SK-N-SH treated with all-trans-retinoic acid at 6 μM for 48 hours (cell line): ENCODE measurements around the gene ZNF334.

ENCODE experiments used
- ATAC-seq: fragments of 200-7000 bp; cut with Tn5 transposase; 3 replicates; pipeline ENCODE4 v1.9.1; 2020; ENCODE audit warnings: mild to moderate bottlenecking, moderate library complexity
- ARNTL ChIP-seq: fragments of 450-650 bp; formaldehyde crosslinking; IDR thresholded peaks from 2 replicates; pipeline ENCODE4 v1.5.0; 2020; ENCODE audit warnings: low read depth, mild to moderate bottlenecking, moderate library complexity, borderline replicate concordance
- CSDC2 ChIP-seq: fragments of 250-450 bp; sonication (Bioruptor Pico); IDR thresholded peaks from 2 replicates; pipeline ENCODE4 v1.5.0; 2020; ENCODE audit warnings: mild to moderate bottlenecking, moderate library complexity
- ESRRG ChIP-seq: fragments of 250-450 bp; sonication (Bioruptor Pico); IDR thresholded peaks from 2 replicates; pipeline ENCODE4 v1.6.1; 2021; ENCODE audit warnings: mild to moderate bottlenecking
- GLIS3 ChIP-seq: fragments of 250-450 bp; sonication (Bioruptor Pico); IDR thresholded peaks from 2 replicates; pipeline ENCODE4 v1.5.0; 2020; ENCODE audit warnings: mild to moderate bottlenecking, moderate library complexity
- ISL1 ChIP-seq: fragments of 250-450 bp; sonication (Bioruptor Pico); IDR thresholded peaks from 2 replicates; pipeline ENCODE4 v2.1.2; 2022; ENCODE audit warnings: mild to moderate bottlenecking, moderate library complexity
- RARB ChIP-seq: fragments of 250-450 bp; sonication (Bioruptor Pico); IDR thresholded peaks from 2 replicates; pipeline ENCODE4 v1.8.0; 2021; ENCODE audit warnings: mild to moderate bottlenecking, moderate library complexity
- SNAI2 ChIP-seq: fragments of 250-450 bp; sonication (Bioruptor Pico); IDR thresholded peaks from 2 replicates; pipeline ENCODE4 v1.5.0; 2020; ENCODE audit warnings: mild to moderate bottlenecking, moderate library complexity
- TCF4 ChIP-seq: fragments of 250-450 bp; sonication (Bioruptor Pico); IDR thresholded peaks from 2 replicates; pipeline ENCODE4 v1.8.0; 2021; ENCODE audit warnings: mild to moderate bottlenecking, moderate library complexity, borderline replicate concordance
- TOX ChIP-seq: fragments of 250-450 bp; sonication (Bioruptor Pico); IDR thresholded peaks from 2 replicates; pipeline ENCODE4 v1.8.0; 2021; ENCODE audit warnings: mild to moderate bottlenecking, moderate library complexity, borderline replicate concordance
- ZC3H10 ChIP-seq: fragments of 250-450 bp; sonication (Bioruptor Pico); IDR thresholded peaks from 2 replicates; pipeline ENCODE4 v1.5.1; 2021; ENCODE audit warnings: mild to moderate bottlenecking, moderate library complexity
- ZFP3 ChIP-seq: fragments of 250-450 bp; sonication (Bioruptor Pico); IDR thresholded peaks from 2 replicates; pipeline ENCODE4 v1.5.0; 2020; ENCODE audit warnings: mild to moderate bottlenecking, moderate library complexity
- ZFP30 ChIP-seq: fragments of 450-650 bp; formaldehyde crosslinking; IDR thresholded peaks from 2 replicates; pipeline ENCODE4 v1.5.0; 2022; ENCODE audit warnings: mild to moderate bottlenecking, moderate library complexity
- ZNF565 ChIP-seq: fragments of 450-650 bp; formaldehyde crosslinking; conservative IDR thresholded peaks from 2 replicates; pipeline ENCODE4 v1.5.0; 2020; ENCODE audit warnings: low read depth, mild to moderate bottlenecking, moderate library complexity
- ZNF70 ChIP-seq: fragments of 450-650 bp; formaldehyde crosslinking; IDR thresholded peaks from 2 replicates; pipeline ENCODE4 v1.5.0; 2020; ENCODE audit warnings: mild to moderate bottlenecking, moderate library complexity
- ZNF8 ChIP-seq: fragments of 450-650 bp; formaldehyde crosslinking; IDR thresholded peaks from 2 replicates; pipeline ENCODE4 v1.5.0; 2020; ENCODE audit warnings: mild to moderate bottlenecking, moderate library complexity
- TF ChIP-seq, protein P1 (sequence below): fragments of 250-450 bp; sonication (Bioruptor Pico); IDR thresholded peaks from 2 replicates; pipeline ENCODE4 v1.5.0; 2020; ENCODE audit warnings: mild to moderate bottlenecking, moderate library complexity
- TF ChIP-seq, protein P2 (sequence below): fragments of 250-450 bp; sonication (Bioruptor Pico); IDR thresholded peaks from 2 replicates; pipeline ENCODE4 v1.5.1; 2020; ENCODE audit warnings: low read depth, mild to moderate bottlenecking, moderate library complexity
- TF ChIP-seq, protein P3 (sequence below): fragments of 250-450 bp; sonication (Bioruptor Pico); IDR thresholded peaks from 2 replicates; pipeline ENCODE4 v1.5.1; 2021; ENCODE audit warnings: mild to moderate bottlenecking, moderate library complexity
- TF ChIP-seq, protein P4 (sequence below): fragments of 250-450 bp; sonication (Bioruptor Pico); IDR thresholded peaks from 2 replicates; pipeline ENCODE4 v1.8.0; 2020; ENCODE audit warnings: mild to moderate bottlenecking, moderate library complexity, borderline replicate concordance
- TF ChIP-seq, protein P5 (sequence below): fragments of 250-450 bp; sonication (Bioruptor Pico); IDR thresholded peaks from 2 replicates; pipeline ENCODE4 v1.8.0; 2021; ENCODE audit warnings: low read depth, mild to moderate bottlenecking, moderate library complexity, borderline replicate concordance

ZNF334 gene

DNA sequence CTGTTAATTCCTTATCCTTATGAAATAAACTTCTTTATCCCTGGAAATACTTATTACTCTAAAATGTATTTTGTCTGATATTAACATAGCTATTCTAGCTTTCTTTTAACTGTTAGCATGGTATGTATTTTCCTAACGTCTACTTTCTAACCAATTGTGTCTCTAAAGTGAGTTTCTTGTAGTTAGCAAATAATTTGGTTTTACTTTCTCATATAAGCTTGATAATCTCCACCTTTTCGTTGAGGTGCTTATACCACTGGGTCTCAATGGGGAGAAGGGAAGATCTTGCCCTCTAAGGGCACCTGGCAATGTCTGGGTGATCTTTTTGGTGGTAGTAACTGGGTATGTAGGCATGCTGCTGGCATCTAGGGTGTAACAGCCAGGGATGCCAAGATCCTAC is 25.7 kb downstream of the ZNF334 start:
- TF ChIP-seq, protein P1, sequence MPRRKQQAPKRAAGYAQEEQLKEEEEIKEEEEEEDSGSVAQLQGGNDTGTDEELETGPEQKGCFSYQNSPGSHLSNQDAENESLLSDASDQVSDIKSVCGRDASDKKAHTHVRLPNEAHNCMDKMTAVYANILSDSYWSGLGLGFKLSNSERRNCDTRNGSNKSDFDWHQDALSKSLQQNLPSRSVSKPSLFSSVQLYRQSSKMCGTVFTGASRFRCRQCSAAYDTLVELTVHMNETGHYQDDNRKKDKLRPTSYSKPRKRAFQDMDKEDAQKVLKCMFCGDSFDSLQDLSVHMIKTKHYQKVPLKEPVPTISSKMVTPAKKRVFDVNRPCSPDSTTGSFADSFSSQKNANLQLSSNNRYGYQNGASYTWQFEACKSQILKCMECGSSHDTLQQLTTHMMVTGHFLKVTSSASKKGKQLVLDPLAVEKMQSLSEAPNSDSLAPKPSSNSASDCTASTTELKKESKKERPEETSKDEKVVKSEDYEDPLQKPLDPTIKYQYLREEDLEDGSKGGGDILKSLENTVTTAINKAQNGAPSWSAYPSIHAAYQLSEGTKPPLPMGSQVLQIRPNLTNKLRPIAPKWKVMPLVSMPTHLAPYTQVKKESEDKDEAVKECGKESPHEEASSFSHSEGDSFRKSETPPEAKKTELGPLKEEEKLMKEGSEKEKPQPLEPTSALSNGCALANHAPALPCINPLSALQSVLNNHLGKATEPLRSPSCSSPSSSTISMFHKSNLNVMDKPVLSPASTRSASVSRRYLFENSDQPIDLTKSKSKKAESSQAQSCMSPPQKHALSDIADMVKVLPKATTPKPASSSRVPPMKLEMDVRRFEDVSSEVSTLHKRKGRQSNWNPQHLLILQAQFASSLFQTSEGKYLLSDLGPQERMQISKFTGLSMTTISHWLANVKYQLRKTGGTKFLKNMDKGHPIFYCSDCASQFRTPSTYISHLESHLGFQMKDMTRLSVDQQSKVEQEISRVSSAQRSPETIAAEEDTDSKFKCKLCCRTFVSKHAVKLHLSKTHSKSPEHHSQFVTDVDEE (CRISPR knock-in tag) = no peak
- TF ChIP-seq, protein P2, sequence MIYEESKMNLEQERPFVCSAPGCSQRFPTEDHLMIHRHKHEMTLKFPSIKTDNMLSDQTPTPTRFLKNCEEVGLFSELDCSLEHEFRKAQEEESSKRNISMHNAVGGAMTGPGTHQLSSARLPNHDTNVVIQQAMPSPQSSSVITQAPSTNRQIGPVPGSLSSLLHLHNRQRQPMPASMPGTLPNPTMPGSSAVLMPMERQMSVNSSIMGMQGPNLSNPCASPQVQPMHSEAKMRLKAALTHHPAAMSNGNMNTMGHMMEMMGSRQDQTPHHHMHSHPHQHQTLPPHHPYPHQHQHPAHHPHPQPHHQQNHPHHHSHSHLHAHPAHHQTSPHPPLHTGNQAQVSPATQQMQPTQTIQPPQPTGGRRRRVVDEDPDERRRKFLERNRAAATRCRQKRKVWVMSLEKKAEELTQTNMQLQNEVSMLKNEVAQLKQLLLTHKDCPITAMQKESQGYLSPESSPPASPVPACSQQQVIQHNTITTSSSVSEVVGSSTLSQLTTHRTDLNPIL = no peak
- TF ChIP-seq ESRRG (no peak), TCF4 (no peak), ZFP30 (CRISPR knock-in tag) (no peak), ZNF70 (CRISPR knock-in tag) (no peak), TOX (no peak), SNAI2 (no peak), ISL1 (CRISPR knock-in tag) (no peak), ARNTL (CRISPR knock-in tag) (no peak), ZFP3 (CRISPR knock-in tag) (no peak), RARB (no peak), CSDC2 (CRISPR knock-in tag) (no peak)
- TF ChIP-seq, protein P3, sequence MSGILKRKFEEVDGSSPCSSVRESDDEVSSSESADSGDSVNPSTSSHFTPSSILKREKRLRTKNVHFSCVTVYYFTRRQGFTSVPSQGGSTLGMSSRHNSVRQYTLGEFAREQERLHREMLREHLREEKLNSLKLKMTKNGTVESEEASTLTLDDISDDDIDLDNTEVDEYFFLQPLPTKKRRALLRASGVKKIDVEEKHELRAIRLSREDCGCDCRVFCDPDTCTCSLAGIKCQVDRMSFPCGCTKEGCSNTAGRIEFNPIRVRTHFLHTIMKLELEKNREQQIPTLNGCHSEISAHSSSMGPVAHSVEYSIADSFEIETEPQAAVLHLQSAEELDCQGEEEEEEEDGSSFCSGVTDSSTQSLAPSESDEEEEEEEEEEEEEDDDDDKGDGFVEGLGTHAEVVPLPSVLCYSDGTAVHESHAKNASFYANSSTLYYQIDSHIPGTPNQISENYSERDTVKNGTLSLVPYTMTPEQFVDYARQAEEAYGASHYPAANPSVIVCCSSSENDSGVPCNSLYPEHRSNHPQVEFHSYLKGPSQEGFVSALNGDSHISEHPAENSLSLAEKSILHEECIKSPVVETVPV (CRISPR knock-in tag) = no peak
- TF ChIP-seq, protein P4, sequence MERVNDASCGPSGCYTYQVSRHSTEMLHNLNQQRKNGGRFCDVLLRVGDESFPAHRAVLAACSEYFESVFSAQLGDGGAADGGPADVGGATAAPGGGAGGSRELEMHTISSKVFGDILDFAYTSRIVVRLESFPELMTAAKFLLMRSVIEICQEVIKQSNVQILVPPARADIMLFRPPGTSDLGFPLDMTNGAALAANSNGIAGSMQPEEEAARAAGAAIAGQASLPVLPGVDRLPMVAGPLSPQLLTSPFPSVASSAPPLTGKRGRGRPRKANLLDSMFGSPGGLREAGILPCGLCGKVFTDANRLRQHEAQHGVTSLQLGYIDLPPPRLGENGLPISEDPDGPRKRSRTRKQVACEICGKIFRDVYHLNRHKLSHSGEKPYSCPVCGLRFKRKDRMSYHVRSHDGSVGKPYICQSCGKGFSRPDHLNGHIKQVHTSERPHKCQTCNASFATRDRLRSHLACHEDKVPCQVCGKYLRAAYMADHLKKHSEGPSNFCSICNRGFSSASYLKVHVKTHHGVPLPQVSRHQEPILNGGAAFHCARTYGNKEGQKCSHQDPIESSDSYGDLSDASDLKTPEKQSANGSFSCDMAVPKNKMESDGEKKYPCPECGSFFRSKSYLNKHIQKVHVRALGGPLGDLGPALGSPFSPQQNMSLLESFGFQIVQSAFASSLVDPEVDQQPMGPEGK (CRISPR knock-in tag) = no peak
- TF ChIP-seq, protein P5, sequence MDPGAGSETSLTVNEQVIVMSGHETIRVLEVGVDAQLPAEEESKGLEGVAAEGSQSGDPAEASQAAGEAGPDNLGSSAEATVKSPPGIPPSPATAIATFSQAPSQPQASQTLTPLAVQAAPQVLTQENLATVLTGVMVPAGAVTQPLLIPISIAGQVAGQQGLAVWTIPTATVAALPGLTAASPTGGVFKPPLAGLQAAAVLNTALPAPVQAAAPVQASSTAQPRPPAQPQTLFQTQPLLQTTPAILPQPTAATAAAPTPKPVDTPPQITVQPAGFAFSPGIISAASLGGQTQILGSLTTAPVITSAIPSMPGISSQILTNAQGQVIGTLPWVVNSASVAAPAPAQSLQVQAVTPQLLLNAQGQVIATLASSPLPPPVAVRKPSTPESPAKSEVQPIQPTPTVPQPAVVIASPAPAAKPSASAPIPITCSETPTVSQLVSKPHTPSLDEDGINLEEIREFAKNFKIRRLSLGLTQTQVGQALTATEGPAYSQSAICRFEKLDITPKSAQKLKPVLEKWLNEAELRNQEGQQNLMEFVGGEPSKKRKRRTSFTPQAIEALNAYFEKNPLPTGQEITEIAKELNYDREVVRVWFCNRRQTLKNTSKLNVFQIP (CRISPR knock-in tag) = no peak
- no peak for ATAC-seq

DNA sequence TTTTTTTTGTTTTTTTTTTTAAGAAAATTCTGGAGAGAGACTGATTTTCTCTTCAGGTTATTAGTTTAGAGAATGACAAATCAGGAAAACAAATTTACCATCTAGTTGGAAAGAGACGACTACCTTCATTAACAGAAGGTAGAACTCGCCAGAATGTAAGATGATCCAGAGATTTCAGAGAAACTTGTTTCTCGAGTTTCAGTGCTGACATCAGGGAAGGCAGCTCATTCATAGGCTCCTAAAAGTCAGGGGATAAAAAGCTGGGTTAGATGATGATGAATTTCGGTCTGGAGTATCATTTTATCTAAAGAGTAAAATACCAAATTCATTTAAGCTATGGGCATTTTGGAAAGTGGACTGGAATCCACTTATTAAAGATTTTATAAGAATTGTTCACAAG is 27.9 kb downstream of the ZNF334 start:
- TF ChIP-seq ZNF565 (CRISPR knock-in tag) = no peak
- TF ChIP-seq RARB = no peak
- TF ChIP-seq, protein P3 (CRISPR knock-in tag) = no peak
- TF ChIP-seq ARNTL (CRISPR knock-in tag) = no peak
- TF ChIP-seq, protein P2 = no peak
- no peak for TF ChIP-seq ZFP30 (CRISPR knock-in tag)
- TF ChIP-seq ZNF70 (CRISPR knock-in tag) = no peak
- TF ChIP-seq ZFP3 (CRISPR knock-in tag) = no peak
- TF ChIP-seq, protein P5 (CRISPR knock-in tag) = no peak
- TF ChIP-seq ZC3H10 (CRISPR knock-in tag) = no peak
- TF ChIP-seq CSDC2 (CRISPR knock-in tag) = no peak
- TF ChIP-seq TOX = no peak
- no peak for TF ChIP-seq ISL1 (CRISPR knock-in tag)
- no peak for TF ChIP-seq GLIS3 (CRISPR knock-in tag)
- TF ChIP-seq ZNF8 (CRISPR knock-in tag) = no peak
- no peak for TF ChIP-seq ESRRG
- TF ChIP-seq, all 23 proteins: peak for 0
- peak; percentile 41; the same call in 1 of the 3 replicates for ATAC-seq
